B cell (primary cell): ENCODE data around the gene CD38.

Source experiments
- CTCF ChIP-seq: fragments of 200-600 bp; IDR thresholded peaks from one replicate; pipeline ENCODE4 v1.8.0; 2022; ENCODE audit warnings: antibody characterized with exemption, mild to moderate bottlenecking
- EZH2 ChIP-seq: IDR thresholded peaks from 2 replicates; pipeline ENCODE4 v1.6.1; 2012; ENCODE audit warnings: borderline replicate concordance, low read depth, mild to moderate bottlenecking, moderate library complexity, low read length; ENCODE audit not compliant: insufficient read depth, poor library complexity, severe bottlenecking

DNA sequence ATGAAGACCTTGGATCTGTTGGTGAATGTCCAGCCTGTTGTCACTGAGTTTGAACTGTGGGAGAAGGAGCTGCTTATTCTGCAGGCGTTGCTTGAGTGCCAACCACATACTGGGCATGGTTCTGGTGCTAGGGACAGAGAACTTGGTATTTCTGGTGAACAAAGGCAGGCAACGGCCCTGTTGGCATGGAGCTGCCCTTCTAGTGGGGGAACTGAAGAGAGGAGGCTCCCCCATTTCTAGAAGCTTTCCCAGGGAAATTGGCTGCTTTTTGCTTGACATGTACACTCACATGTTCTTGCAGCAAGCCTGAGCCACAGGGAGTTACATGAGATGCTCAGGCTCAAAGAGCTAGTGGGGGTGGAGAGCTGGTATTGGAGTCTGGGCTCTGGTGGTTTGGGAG is 8.9 kb upstream of the CD38 start:
- TF ChIP-seq CTCF (no peak), EZH2 (no peak)
